Osteocyte (in vitro differentiated cells): ENCODE results near the gene ASB16. TPM values are rescaled to one million over a fixed set of nuclear protein-coding genes. Genes with fewer than 3 reads are reported as not detected.

ENCODE experiments used
- DNase-seq: peaks from one replicate; pipeline ENCODE4 v3.0.0; 2021; ENCODE audit warnings: mixed read lengths; ENCODE audit not compliant: unreplicated experiment; ENCODE audit errors: extremely low spot score
- H3K27ac Mint-ChIP-seq: one replicate; pipeline ENCODE4 v1.8.0; 2021; ENCODE audit warnings: mild to moderate bottlenecking, mixed read lengths; ENCODE audit not compliant: unreplicated experiment
- H3K27me3 Mint-ChIP-seq: one replicate; pipeline ENCODE4 v1.8.0; 2021; ENCODE audit warnings: mixed read lengths; ENCODE audit not compliant: unreplicated experiment
- H3K36me3 Mint-ChIP-seq: one replicate; pipeline ENCODE4 v1.8.0; 2021; ENCODE audit warnings: mixed read lengths; ENCODE audit not compliant: unreplicated experiment
- H3K4me1 Mint-ChIP-seq: one replicate; pipeline ENCODE4 v1.8.0; 2021; ENCODE audit warnings: mixed read lengths; ENCODE audit not compliant: unreplicated experiment
- H3K4me3 Mint-ChIP-seq: one replicate; pipeline ENCODE4 v1.8.0; 2021; ENCODE audit warnings: mild to moderate bottlenecking, moderate library complexity, mixed read lengths; ENCODE audit not compliant: unreplicated experiment
- H3K9me3 Mint-ChIP-seq: one replicate; pipeline ENCODE4 v1.8.0; 2021; ENCODE audit warnings: mixed read lengths; ENCODE audit not compliant: unreplicated experiment
- total RNA-seq: library from RNA; stranded (reverse); gene quantifications from 2 replicates; pipeline ENCODE4 v1.2.1, GENCODE V29; 2021
- TF ChIP-seq, protein P1 (sequence below): fragments of 200-600 bp; sonication (generic); IDR thresholded peaks from 2 replicates; pipeline ENCODE4 v1.5.0; 2021; ENCODE audit warnings: antibody characterized with exemption, mild to moderate bottlenecking, moderate library complexity

ASB16 gene
- total RNA-seq, 1 donor from 2014 or later = not detected

DNA sequence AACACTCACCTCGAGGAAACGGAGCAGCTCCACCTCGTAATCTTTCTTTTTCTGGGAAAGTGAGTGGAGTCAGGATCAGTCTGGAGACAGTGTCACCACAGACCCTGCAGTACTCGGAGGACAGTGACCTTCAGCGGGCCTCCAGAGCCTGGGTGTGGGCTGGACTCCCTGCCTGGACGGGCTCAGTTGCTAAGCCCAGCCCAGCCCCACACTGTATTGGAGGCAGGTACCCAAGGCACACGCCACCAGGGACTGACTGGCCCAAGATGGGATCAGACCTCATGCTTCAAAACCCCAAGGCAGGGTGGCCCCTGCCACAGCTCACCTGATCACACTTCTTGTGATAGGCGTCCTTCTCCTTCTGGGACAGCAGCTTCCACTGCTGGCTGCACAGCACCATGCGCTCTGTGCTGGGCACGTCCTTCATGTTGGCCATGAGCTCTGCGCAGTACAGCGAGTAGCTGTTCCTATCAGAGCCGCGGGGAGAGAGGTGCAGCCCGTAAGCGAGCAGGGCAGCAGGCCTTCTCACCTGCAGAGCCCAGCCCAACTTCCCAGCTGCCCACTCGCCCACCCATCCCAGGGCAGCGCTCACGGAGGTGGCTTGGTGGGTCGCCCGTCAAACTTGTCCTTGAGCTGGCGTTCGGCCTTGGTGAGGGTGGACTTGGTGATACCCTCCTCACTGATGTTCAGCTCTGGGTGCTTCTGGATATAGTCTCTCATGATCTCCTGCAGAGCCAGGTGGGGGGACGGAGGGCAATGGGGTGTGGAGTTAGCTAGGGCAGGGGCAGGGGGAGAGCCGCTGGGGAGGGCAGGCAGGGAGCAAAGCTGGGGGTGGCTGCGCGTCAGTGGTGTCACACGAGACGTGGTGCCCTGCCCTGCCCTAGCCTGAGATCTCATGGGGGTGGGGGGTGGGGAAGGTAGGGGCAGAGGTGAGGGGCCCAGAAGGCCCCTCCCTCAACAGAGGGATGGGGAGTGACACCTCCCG is 41.1 kb downstream of the ASB16 start:
- H3K9me3 Mint-ChIP-seq = no peaks in the 10 kb centered on the region
- no peak for DNase-seq
- peaks cover 45% of the 10 kb centered on the region for H3K36me3 Mint-ChIP-seq
- H3K4me3 Mint-ChIP-seq = no peak overlapping the region
- peaks cover under 1% of the 10 kb centered on the region for H3K4me1 Mint-ChIP-seq
- no peaks in the 10 kb centered on the region for H3K27me3 Mint-ChIP-seq
- TF ChIP-seq, protein P1, sequence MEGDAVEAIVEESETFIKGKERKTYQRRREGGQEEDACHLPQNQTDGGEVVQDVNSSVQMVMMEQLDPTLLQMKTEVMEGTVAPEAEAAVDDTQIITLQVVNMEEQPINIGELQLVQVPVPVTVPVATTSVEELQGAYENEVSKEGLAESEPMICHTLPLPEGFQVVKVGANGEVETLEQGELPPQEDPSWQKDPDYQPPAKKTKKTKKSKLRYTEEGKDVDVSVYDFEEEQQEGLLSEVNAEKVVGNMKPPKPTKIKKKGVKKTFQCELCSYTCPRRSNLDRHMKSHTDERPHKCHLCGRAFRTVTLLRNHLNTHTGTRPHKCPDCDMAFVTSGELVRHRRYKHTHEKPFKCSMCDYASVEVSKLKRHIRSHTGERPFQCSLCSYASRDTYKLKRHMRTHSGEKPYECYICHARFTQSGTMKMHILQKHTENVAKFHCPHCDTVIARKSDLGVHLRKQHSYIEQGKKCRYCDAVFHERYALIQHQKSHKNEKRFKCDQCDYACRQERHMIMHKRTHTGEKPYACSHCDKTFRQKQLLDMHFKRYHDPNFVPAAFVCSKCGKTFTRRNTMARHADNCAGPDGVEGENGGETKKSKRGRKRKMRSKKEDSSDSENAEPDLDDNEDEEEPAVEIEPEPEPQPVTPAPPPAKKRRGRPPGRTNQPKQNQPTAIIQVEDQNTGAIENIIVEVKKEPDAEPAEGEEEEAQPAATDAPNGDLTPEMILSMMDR = no peak
- no peak overlapping the region for H3K27ac Mint-ChIP-seq

DNA sequence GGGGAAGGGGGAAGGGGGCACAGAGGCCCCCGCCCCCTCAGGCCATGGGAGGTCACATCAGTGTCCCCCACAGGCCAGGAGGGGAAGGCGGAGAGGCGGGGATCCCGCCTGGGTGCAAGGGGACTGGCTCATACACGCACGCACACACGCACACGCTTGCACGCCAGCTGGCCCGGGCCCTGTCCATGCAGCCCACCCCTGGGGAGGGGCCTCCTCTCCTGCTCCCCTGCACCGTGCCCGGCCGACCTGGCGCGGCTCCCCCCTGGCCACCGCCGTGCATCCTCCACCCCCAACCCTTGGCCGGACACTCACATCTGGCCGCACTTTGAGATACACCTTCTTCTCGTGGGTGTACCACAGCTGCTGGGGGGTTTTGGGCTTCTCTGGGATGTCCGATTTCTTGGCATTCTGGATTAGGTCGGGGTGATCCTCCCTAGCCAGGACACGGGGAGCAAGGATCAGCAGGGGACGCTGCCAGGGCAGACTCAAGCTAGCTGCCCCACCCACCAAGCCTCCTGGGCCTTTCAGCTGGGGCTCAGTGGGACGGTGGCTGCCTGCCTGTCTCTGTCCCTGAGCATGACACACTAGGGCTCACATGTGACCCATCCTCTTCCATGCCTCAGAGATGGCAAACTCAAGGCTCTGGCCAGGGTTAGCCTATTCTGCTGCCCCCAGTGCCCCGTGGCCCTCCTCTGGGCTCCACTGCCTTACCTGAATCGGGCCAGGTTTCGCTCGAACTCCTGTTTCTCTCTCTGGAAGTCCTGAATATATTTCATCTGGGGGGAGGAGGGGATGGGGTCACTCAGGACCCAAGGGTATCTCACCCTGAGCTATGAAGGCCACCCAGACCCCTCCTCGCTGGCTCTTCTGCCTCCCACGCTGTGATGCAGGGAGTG is 42.3 kb downstream of the ASB16 start:
- Mint-ChIP-seq H3K9me3 (no peaks in the 10 kb centered on the region), H3K4me1 (peaks cover 11% of the 10 kb centered on the region), H3K36me3 (peaks cover 42% of the 10 kb centered on the region), H3K27me3 (no peaks in the 10 kb centered on the region), H3K27ac (no peak overlapping the region), H3K4me3 (no peak overlapping the region)
- TF ChIP-seq, protein P1 = no peak
- DNase-seq = no peak

DNA sequence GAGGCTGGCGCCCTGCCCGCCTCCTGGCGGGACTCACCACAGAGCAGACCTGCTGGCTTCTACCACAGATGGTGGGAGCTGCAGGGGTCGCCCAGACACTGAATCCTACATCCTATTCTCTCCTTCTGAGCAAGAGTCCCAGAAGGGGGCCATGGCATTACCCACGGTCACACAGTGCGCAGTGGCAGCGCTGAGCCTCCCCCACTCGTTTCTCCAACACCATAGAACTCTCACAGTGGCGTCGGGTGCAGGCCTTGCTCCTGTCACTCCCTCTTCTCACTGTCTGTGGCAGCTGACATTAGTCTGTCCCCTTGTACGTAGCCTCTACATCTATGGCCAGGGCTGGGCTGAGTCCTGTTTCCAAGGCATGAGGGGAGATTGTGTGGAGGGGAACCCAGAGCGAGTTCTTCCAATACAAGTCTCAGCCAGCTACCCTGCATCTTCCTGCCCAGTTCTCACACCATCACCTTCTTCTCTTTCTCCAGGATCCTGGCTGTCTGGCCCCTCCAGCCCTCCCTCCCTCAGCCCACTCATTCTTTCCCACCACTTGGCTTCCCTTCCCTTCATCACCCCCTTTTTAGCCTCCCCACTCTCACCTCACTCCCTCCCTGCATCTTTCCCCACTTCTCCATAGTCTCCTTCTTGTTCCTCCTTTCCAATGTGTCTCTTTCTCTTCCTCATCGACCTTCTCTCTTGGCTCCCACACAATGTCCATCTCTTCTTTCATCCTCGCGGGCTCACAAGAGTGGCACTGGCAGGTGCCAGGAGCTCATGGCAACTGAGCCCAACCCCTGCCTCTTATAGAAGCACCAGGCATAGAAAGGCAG is 43.1 kb downstream of the ASB16 start:
- Mint-ChIP-seq H3K36me3 (peaks cover 36% of the 10 kb centered on the region), H3K9me3 (no peaks in the 10 kb centered on the region), H3K27me3 (no peaks in the 10 kb centered on the region), H3K27ac (peak overlapping the region; percentile 7), H3K4me3 (no peak overlapping the region), H3K4me1 (peaks cover 15% of the 10 kb centered on the region)
- TF ChIP-seq, protein P1 = no peak
- DNase-seq = no peak

DNA sequence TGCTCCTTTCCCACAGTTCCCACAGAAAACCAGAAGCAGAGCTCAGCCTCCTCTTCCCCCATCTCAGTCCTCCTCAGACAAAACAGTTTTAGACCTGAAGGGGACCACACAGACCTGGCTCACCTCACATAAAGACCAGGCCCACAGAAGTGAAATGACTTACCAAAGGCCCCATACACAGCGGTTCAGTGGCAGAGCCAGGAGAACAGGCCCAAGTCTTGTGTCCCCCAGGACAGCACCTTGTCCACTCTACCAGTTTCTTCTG is 43.7 kb downstream of the ASB16 start:
- TF ChIP-seq, protein P1 = no peak
- no peak for DNase-seq
- Mint-ChIP-seq H3K36me3 (peaks cover 33% of the 10 kb centered on the region), H3K9me3 (no peaks in the 10 kb centered on the region), H3K27me3 (no peaks in the 10 kb centered on the region), H3K4me1 (peaks cover 15% of the 10 kb centered on the region), H3K27ac (no peak overlapping the region), H3K4me3 (no peak overlapping the region)
